Measurements from ENCODE around the gene PPP1R1C.

DNA sequence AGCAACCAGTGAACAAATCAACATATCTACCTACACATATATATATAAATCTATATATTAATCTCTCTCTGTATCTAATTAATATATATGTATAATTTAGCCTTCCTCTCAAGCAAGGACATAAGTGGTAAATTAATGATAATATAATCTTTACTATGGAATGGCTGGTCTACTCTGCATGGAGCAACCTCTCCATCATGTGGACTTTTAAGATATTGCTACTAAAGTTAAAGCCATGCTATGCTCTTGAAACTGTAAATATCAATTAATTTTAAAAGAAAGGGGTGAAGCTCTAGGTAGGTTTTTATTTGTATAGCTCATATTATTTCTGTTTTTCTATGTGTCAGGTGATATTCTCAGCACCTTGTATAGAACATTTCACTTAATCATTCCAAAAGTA, 147.0 kb downstream of the PPP1R1C start:
- TF ChIP-seq, protein P1, sequence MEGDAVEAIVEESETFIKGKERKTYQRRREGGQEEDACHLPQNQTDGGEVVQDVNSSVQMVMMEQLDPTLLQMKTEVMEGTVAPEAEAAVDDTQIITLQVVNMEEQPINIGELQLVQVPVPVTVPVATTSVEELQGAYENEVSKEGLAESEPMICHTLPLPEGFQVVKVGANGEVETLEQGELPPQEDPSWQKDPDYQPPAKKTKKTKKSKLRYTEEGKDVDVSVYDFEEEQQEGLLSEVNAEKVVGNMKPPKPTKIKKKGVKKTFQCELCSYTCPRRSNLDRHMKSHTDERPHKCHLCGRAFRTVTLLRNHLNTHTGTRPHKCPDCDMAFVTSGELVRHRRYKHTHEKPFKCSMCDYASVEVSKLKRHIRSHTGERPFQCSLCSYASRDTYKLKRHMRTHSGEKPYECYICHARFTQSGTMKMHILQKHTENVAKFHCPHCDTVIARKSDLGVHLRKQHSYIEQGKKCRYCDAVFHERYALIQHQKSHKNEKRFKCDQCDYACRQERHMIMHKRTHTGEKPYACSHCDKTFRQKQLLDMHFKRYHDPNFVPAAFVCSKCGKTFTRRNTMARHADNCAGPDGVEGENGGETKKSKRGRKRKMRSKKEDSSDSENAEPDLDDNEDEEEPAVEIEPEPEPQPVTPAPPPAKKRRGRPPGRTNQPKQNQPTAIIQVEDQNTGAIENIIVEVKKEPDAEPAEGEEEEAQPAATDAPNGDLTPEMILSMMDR (IDR thresholded peaks at IDR 0.05), result peak; percentile 9 to 22 (median 18)
- TF ChIP-seq EP300 (IDR thresholded peaks at IDR 0.05; ENCODE audit: low read depth), result no peak
- TF ChIP-seq POLR2AphosphoS5 (IDR thresholded peaks at IDR 0.05), result no peak

All from transverse colon (tissue), 4 donors.